Gastrocnemius medialis (tissue), 4 donors: ENCODE data around the gene ANKRD23. TPM values are rescaled to one million over a fixed set of nuclear protein-coding genes. Genes with fewer than 3 reads are reported as not detected.
A peak's percentile ranks its signal among the peaks of the same experiment; 100 is the strongest.

Source experiments
- ATAC-seq, 2 donors: fragments of 150-250 bp; one replicate each; pipeline ENCODE4 v1.9.1; 2016
- DNase-seq, 2 donors: peaks; one replicate each; pipeline ENCODE4 v3.0.0-alpha.2; 2019
- H3K27ac ChIP-seq, 4 donors: fragments of 200-600 bp; sonication (generic); 1 replicate in 1 of 4; 2 replicates in 3 of 4; pipeline ENCODE4 v1.5.1; 2016 to 2018; ENCODE audit warnings: mild to moderate bottlenecking in 2 of 4, moderate library complexity in 1 of 4
- H3K27me3 ChIP-seq, 3 donors: fragments of 200-600 bp; sonication (generic) in 2 of 3; 1 replicate in 1 of 3; 2 replicates in 2 of 3; pipeline versions ENCODE4 v1.5.1 to v1.6.0; 2016 to 2019; ENCODE audit warnings: mild to moderate bottlenecking in 1 of 3, moderate library complexity in 1 of 3
- H3K36me3 ChIP-seq, 2 donors: fragments of 200-600 bp; sonication (generic) in 1 of 2; one replicate each; pipeline ENCODE4 v1.5.1; 2017 to 2018
- H3K4me1 ChIP-seq, 2 donors: fragments of 200-600 bp; sonication (generic) in 1 of 2; one replicate each; pipeline ENCODE4 v1.5.1; 2016 to 2017; ENCODE audit warnings: mild to moderate bottlenecking in 2 of 2
- H3K4me3 ChIP-seq, 4 donors: fragments of 200-600 bp; sonication (generic) in 3 of 4; 1 replicate in 1 of 4; 2 replicates in 3 of 4; pipeline ENCODE4 v1.5.1; 2016 to 2019; ENCODE audit warnings: mild to moderate bottlenecking in 2 of 4
- H3K9me3 ChIP-seq, 3 donors: fragments of 200-600 bp; sonication (generic) in 2 of 3; 1 replicate in 1 of 3; 2 replicates in 2 of 3; pipeline ENCODE4 v1.5.1; 2016 to 2019
- POLR2A ChIP-seq, 2 donors: fragments of 450-650 bp; IDR thresholded peaks; one replicate each; pipeline ENCODE4 v1.6.1; 2017; ENCODE audit warnings: antibody characterized with exemption in 2 of 2, mild to moderate bottlenecking in 2 of 2, moderate library complexity in 2 of 2
- in situ Hi-C, 4 donors: fragments of 200-750 bp; cut with MboI; loops; one replicate each; pipeline versions ENCODE4 v1.15.0 to v1.8.0; 2017; ENCODE audit warnings: low sequenced_read_pairs in 4 of 4
- intact Hi-C: fragments of 100-400 bp; cut with DNase I; formaldehyde crosslinking; loops from one replicate; pipeline ENCODE4 v1.15.1; 2023; ENCODE audit warnings: low total_unique reads
- total RNA-seq, 4 donors: library from RNA; depleted of rRNA; stranded (reverse); fragments of >200 nt; gene quantifications; one replicate each; pipeline versions ENCODE4 v1.1.0 to v1.2.3, GENCODE V29; 2016
- TF ChIP-seq, protein P1 (sequence below), 5 experiments: fragments of 450-650 bp in 3 of 5; fragments of 200-600 bp in 2 of 5; sonication (generic) in 2 of 5; IDR thresholded peaks in 4 of 5; conservative IDR thresholded peaks in 1 of 5; 1 replicate in 4 of 5; 2 replicates in 1 of 5; pipeline ENCODE4 v1.5.1; 2016 to 2019; ENCODE audit warnings: antibody characterized with exemption in 5 of 5, mild to moderate bottlenecking in 3 of 5, moderate library complexity in 3 of 5

Gene ANKRD23
- total RNA-seq, 4 donors from 2014 or later = 642 to 1,565 (median 923) TPM

DNA sequence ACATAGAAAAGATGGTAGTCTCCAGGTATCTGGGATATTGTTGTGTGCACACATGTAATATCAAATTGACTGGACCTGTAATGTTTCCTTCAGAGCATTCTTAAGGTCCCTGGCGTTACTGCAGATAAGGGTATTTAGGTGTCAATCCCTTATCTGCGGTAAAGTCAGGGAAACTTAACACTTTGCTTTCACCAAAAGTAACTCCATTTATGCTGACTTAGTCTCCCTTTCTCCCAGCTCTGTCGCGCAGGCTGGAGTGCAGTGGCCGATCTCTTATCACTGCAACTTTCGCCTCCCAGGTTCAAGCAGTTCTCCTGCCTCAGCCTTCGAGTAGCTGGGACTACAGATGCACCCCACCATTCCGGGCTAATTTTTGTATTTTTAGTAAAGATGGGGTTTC is 25.9 kb downstream of the ANKRD23 start:
- Histone ChIP-seq H3K27ac (peak overlapping the region in 2 of 4 donors; percentile 64 to 93), H3K36me3 (no peaks in the 10 kb centered on the region), H3K27me3 (no peaks in the 10 kb centered on the region), H3K4me3 (peak overlapping the region; percentile 56 to 75 (median 66)), H3K9me3 (no peaks in the 10 kb centered on the region), H3K4me1 (peaks cover 48 to 57% of the 10 kb centered on the region in 2 donors)
- DNase-seq (no peak), ATAC-seq (no peak)
- TF ChIP-seq, protein P1, sequence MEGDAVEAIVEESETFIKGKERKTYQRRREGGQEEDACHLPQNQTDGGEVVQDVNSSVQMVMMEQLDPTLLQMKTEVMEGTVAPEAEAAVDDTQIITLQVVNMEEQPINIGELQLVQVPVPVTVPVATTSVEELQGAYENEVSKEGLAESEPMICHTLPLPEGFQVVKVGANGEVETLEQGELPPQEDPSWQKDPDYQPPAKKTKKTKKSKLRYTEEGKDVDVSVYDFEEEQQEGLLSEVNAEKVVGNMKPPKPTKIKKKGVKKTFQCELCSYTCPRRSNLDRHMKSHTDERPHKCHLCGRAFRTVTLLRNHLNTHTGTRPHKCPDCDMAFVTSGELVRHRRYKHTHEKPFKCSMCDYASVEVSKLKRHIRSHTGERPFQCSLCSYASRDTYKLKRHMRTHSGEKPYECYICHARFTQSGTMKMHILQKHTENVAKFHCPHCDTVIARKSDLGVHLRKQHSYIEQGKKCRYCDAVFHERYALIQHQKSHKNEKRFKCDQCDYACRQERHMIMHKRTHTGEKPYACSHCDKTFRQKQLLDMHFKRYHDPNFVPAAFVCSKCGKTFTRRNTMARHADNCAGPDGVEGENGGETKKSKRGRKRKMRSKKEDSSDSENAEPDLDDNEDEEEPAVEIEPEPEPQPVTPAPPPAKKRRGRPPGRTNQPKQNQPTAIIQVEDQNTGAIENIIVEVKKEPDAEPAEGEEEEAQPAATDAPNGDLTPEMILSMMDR (IDR thresholded peaks at IDR 0.05 in 4 of 5, conservative IDR thresholded peaks at IDR 0.05 in 1 of 5) = no peak
- TF ChIP-seq POLR2A (IDR thresholded peaks at IDR 0.05) = no peak
- intact Hi-C loops (loop anchor here (5.0 kb wide), 1 partner anchor 221 kb away; no protein-coding TSS in a partner anchor), in situ Hi-C loops (no loop called here)

DNA sequence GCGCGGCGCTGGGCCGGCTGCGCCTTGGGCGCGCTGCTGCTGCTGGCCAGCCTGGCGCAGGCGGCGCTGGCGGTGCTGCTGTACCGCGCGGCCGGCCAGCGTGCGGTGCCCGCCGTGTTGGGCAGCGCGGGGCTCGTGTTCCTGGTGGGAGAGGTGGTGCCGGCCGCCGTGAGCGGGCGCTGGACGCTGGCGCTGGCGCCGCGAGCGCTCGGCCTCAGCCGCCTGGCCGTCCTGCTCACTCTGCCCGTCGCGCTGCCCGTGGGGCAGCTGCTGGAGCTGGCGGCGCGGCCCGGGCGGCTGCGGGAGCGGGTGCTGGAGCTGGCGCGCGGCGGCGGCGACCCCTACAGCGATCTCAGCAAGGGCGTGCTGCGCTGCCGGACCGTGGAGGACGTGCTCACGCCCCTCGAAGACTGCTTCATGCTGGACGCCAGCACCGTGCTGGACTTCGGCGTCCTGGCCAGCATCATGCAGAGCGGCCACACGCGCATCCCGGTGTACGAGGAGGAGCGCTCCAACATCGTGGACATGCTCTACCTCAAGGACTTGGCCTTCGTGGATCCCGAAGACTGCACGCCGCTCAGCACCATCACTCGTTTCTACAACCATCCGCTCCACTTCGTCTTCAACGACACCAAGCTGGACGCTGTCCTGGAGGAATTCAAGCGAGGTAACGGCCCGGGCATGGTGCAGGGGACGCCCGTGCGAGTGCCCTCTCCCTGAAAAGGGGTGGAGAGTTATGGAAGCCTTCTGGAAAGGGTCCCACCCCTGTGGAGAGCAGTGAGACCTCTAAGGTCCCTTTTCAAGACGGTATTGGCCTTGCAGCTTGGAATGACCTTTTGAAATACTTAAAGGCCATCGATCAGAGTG is 26.8 kb downstream of the ANKRD23 start:
- peaks cover 53 to 54% of the 10 kb centered on the region in 2 donors for H3K4me1 ChIP-seq
- no peaks in the 10 kb centered on the region for H3K9me3 ChIP-seq
- H3K4me3 ChIP-seq = peak overlapping the region; percentile 56 to 75 (median 66)
- ATAC-seq = peak; percentile 0 to 2
- H3K27me3 ChIP-seq = no peaks in the 10 kb centered on the region
- intact Hi-C loops = loop anchor here (1.0 to 5.0 kb wide), 6 partner anchors 25 to 220 kb away; partner anchors contain the start of genes ANKRD39 and LMAN2L
- TF ChIP-seq, protein P1 (IDR thresholded peaks at IDR 0.05 in 4 of 5, conservative IDR thresholded peaks at IDR 0.05 in 1 of 5) = no peak
- TF ChIP-seq POLR2A (IDR thresholded peaks at IDR 0.05) = no peak
- no peaks in the 10 kb centered on the region for H3K36me3 ChIP-seq
- peak overlapping the region; percentile 64 to 94 (median 84) for H3K27ac ChIP-seq
- no peak for DNase-seq
- in situ Hi-C loops = no loop called here

DNA sequence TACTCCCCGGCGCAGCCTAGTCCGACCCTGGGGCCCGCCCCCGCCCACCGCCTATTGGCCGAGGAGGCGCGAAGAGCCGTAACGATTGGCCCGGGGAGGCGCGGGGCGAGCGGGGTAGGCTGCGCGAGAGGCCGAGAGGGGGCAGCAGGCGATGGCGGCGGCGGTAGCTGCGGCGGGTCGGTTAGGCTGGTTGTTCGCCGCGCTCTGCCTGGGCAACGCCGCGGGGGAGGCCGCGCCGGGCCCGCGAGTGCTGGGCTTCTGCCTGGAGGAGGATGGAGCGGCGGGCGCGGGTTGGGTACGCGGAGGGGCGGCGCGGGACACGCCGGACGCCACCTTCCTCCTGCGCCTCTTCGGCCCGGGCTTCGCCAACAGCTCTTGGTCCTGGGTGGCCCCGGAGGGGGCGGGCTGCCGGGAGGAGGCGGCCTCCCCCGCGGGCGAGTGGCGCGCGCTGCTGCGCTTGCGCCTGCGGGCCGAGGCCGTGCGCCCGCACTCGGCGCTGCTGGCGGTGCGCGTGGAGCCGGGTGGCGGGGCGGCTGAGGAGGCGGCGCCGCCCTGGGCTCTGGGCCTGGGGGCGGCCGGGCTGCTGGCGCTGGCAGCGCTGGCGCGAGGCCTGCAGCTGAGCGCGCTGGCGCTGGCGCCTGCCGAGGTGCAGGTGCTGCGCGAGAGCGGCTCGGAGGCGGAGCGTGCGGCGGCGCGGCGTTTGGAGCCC is 27.5 kb downstream of the ANKRD23 start, which contains the start of gene CNNM3:
Gene CNNM3 (plus strand): TSS at position 142 of the 709 bp plus-strand sequence. CDS start 10 bp downstream, at position 152.
- TF ChIP-seq, protein P1 (IDR thresholded peaks at IDR 0.05 in 4 of 5, conservative IDR thresholded peaks at IDR 0.05 in 1 of 5) = peak; percentile 60 to 82 (median 78)
- TF ChIP-seq POLR2A (IDR thresholded peaks at IDR 0.05) = peak; percentile 84 to 96
- ATAC-seq (peak; percentile 73 to 81), DNase-seq (peak; percentile 96)
- peaks cover 52 to 59% of the 10 kb centered on the region in 2 donors for H3K4me1 ChIP-seq
- peak within 1 kb of the TSS; percentile 92 to 96 (median 94) for H3K27ac ChIP-seq
- no peaks in the 10 kb centered on the region for H3K36me3 ChIP-seq
- H3K9me3 ChIP-seq = no peaks in the 10 kb centered on the region
- in situ Hi-C loops = no loop called here
- intact Hi-C loops = loop anchor here (1.0 to 5.0 kb wide), 6 partner anchors 26 to 219 kb away; partner anchors contain the start of genes ANKRD39 and LMAN2L
- no peaks in the 10 kb centered on the region for H3K27me3 ChIP-seq
- peak within 1 kb of the TSS; percentile 63 to 75 (median 67) for H3K4me3 ChIP-seq

DNA sequence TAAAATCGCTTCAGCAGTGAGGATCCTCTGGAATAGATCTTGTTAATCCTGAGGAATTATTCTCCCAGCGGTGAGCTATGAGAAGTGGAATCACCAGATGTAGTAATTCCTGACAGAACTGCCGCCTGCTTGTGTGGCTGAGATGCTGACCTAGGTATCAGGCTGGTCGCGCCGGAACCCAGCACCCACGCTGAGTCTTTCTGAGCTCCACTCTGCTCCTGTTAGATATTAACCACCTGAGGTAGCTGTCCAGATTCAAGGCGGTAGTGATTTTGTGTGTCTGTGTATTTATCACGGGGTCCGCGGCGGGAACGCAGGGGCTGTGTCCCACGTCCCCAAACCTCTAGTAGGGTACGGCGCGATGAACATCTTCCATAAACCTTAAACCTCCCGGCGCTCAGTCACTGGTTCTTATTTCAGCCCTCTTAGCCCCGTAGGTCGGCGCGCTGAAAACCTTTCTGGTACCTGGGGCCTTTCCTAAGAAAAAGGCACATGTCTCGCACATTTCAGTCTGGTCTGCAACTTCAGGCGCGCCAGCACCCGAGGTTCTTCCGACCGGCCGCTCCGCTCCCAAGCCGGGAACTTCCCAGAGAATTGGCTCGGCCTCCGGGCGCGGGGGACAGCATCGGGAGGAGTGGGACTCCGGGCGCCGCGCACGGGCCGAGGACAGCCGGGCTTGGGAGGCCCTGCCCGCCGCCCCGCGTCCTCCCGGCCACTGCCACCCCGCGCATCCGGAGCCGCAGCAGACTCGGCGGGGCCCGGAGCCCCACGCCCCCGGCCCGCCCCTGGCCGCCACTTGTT is 28.3 kb downstream of the ANKRD23 start:
- H3K27ac ChIP-seq = peak overlapping the region; percentile 92 to 96 (median 94)
- peak overlapping the region; percentile 62 to 75 (median 64) for H3K4me3 ChIP-seq
- DNase-seq = peak in 1 of 2 donors; percentile 27
- in situ Hi-C loops (no loop called here), intact Hi-C loops (loop anchor here (1.0 to 5.0 kb wide), 6 partner anchors 27 to 218 kb away; partner anchors contain the start of genes ANKRD39 and LMAN2L)
- no peaks in the 10 kb centered on the region for H3K36me3 ChIP-seq
- peaks cover 52 to 54% of the 10 kb centered on the region in 2 donors for H3K4me1 ChIP-seq
- no peaks in the 10 kb centered on the region for H3K27me3 ChIP-seq
- peak; percentile 28 to 31 for ATAC-seq
- TF ChIP-seq POLR2A (IDR thresholded peaks at IDR 0.05) = peak in 1 of 2 donors; percentile 90
- TF ChIP-seq, protein P1 (IDR thresholded peaks at IDR 0.05 in 4 of 5, conservative IDR thresholded peaks at IDR 0.05 in 1 of 5) = no peak
- H3K9me3 ChIP-seq = no peaks in the 10 kb centered on the region
